ENCODE measurements around the gene IKBKE.

IKBKE gene

GRCh38 chr1:206472024-206472423 is 1.7 kb downstream of the IKBKE start:
- no peak for DNase-seq (ENCODE audit: low read depth)
- no peak overlapping the region for H3K4me3 ChIP-seq (ENCODE audit: low read length)
- TF ChIP-seq CTCF (IDR thresholded peaks at IDR 0.05; ENCODE audit: insufficient read depth, low read depth, low read length, missing control alignments): no peak

- no peak for TF ChIP-seq CTCF (IDR thresholded peaks at IDR 0.05; ENCODE audit: insufficient read depth, low read depth, low read length, missing control alignments)
- no peak overlapping the region for H3K4me3 ChIP-seq (ENCODE audit: low read length)
- peak; percentile 49 for DNase-seq (ENCODE audit: low read depth)
These were observed 2.2 kb downstream of the IKBKE start for GRCh38 chr1:206472454-206472853.

- no peak for TF ChIP-seq CTCF (IDR thresholded peaks at IDR 0.05; ENCODE audit: insufficient read depth, low read depth, low read length, missing control alignments)
- H3K4me3 ChIP-seq (ENCODE audit: low read length): no peak overlapping the region
These were observed 2.6 kb downstream of the IKBKE start for GRCh38 chr1:206472886-206473285.

GRCh38 chr1:206476058-206476457 is 5.8 kb downstream of the IKBKE start:
- no peak for TF ChIP-seq CTCF (IDR thresholded peaks at IDR 0.05; ENCODE audit: insufficient read depth, low read depth, low read length, missing control alignments)

More at GRCh38 chr1:206472886-206473285, 2.6 kb downstream of the IKBKE start:
- DNase-seq (ENCODE audit: low read depth): no peak

GRCh38 chr1:206476591-206476990 is 6.3 kb downstream of the IKBKE start:
- TF ChIP-seq CTCF (IDR thresholded peaks at IDR 0.05; ENCODE audit: insufficient read depth, low read depth, low read length, missing control alignments): no peak
- no peak for DNase-seq (ENCODE audit: low read depth)
- H3K4me3 ChIP-seq (ENCODE audit: low read length): no peak overlapping the region

More at GRCh38 chr1:206476058-206476457, 5.8 kb downstream of the IKBKE start:
- DNase-seq (ENCODE audit: low read depth): no peak
- no peak overlapping the region for H3K4me3 ChIP-seq (ENCODE audit: low read length)

GRCh38 chr1:206477110-206477509 is 6.8 kb downstream of the IKBKE start:
- DNase-seq (ENCODE audit: low read depth): no peak
- TF ChIP-seq CTCF (IDR thresholded peaks at IDR 0.05; ENCODE audit: insufficient read depth, low read depth, low read length, missing control alignments): no peak
- no peak overlapping the region for H3K4me3 ChIP-seq (ENCODE audit: low read length)

- peak; percentile 87 for DNase-seq (ENCODE audit: low read depth)
- no peak overlapping the region for H3K4me3 ChIP-seq (ENCODE audit: low read length)
- TF ChIP-seq CTCF (IDR thresholded peaks at IDR 0.05; ENCODE audit: insufficient read depth, low read depth, low read length, missing control alignments): no peak
These were observed 7.5 kb downstream of the IKBKE start for GRCh38 chr1:206477581-206478380.
